Stimulated activated CD8-positive, alpha-beta memory T cell treated with anti-CD3 and anti-CD28 coated beads, Interleukin-4, amount 100 ng/mL, for 24 hours (primary cell): Measurements from ENCODE around the gene SMARCA2.

Experiments used
- DNase-seq: peaks from one replicate; pipeline ENCODE4 v3.0.0-alpha.2; 2020; ENCODE audit warnings: low read depth

The SMARCA2 gene

DNA sequence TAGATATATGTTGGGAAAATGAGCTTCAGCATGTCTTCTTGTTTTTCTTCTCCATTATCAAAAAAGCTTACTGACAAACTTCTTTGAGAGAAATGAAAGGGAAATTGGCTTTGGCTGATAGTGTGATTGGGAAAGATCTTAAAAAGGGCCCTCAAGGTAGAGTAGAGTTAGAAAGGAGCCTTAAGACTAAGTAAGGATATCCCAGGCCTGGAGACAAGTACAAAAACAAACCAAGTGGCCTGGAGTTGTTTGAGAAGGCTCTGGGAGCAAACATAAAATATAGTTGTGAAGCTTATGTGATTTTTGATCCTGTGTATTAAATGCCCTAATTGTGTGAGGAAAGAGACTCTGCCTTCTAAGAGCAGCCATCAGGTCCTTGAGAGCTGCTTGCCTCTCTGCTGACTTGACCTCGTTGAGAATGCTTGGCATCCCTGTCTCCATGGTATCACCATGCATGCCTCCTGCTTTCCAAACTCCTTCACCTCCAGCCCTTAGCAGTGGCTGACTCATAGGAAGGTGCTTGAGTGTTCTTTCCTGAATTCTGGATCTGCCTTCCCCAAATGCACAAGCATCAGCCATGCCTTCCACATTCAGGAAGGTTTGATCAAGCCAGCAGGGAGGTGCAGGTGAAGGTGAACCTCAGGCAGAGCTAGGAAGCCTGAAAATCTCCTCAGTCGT is 78.9 kb downstream of the SMARCA2 start:
- no peak for DNase-seq

DNA sequence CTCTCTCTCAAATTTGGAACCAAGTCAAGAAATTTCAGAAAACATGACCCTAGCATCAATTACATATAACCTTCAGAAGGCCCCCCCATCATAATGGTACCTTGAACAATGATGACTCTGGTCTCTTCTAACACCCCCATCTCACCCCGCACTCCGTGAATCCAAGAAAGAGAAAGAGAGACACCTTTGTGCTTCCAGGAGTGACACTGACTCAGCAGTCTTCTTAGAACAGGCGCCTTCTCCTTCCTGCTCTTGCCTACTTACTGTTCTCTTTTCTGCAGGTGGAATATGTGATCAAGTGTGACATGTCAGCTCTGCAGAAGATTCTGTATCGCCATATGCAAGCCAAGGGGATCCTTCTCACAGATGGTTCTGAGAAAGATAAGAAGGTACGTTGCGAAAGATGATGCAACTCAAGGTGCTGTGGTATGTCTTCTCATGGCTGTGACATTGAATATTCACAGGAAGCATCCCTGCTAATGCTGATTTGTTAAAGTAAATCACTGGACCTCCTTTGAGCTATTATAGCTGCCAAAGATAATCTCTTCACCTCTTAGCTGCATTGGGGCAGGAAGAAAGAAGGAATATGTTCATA is 81.3 kb downstream of the SMARCA2 start:
- no peak for DNase-seq

GRCh38 chr9:2106666-2107065 is 91.5 kb downstream of the SMARCA2 start:
- no peak for DNase-seq

- no peak for DNase-seq
These were observed 92.8 kb downstream of the SMARCA2 start for GRCh38 chr9:2107906-2108451.

DNA sequence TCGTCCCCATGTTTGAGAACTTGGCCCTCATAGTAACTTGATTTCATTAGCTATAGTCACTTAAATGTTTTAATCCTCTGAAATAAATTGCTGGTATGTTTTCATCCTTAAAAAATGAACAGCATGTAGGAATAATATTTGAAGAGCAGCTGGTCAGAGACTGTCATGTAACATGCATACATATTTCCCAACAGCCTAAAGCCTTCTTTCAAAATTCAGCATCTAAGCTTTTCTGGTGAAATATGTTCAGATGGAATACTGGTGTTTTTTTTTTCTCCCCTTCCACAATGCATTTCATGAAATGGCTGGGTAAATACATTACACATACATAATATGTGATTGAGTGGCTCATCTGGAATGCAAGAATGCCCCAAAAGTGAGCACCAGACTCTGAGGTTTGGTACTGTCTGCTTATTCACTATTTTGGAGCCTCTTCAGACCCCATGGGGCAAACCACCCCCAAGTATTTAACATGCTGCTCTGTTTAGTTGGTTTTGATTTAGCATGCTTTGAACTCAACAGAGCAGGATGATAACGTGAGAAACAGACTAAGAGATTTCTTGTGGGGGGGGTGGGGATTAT is 94.0 kb downstream of the SMARCA2 start:
- no peak for DNase-seq

DNA sequence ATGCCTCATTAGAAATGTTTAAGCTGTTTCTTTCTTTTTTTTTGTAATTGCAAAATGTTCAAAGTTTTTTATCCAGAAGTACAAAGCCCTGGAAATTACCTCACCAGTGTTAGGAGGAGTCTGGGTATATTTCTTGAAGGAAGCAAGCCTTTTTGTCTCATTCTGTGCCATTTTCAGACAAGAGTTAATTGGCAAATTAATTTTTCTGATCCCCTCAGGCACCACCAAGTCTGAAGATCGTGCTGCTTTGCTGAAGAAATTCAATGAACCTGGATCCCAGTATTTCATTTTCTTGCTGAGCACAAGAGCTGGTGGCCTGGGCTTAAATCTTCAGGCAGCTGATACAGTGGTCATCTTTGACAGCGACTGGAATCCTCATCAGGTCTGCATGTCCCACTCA is 94.9 kb downstream of the SMARCA2 start:
- no peak for DNase-seq

DNA sequence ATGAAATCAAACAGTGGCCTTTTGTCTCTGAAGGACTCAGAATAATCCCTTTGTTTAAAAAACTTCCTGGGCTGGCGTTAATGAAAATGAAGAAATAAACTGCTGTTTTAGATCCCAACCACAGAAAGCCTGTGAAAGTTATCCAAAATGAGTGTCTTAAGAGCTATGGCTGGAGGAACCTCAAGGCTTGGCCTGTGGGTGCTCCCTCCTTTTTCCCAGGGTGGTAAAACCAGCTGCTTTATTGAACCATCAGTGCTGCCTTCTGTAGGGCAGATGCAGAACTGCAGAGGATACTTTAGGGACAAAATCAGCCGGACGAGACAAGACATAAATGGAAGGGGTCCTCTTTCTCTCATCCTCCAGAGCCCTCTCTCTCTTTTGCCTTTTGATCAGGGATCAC is 100.9 kb downstream of the SMARCA2 start:
- DNase-seq, result no peak

GRCh38 chr9:2117527-2117926 is 102.4 kb downstream of the SMARCA2 start:
- DNase-seq, result no peak

- DNase-seq, result no peak
These were observed 104.4 kb downstream of the SMARCA2 start for GRCh38 chr9:2119566-2119965.

GRCh38 chr9:2120926-2121689 is 106.0 kb downstream of the SMARCA2 start:
- no peak for DNase-seq

DNA sequence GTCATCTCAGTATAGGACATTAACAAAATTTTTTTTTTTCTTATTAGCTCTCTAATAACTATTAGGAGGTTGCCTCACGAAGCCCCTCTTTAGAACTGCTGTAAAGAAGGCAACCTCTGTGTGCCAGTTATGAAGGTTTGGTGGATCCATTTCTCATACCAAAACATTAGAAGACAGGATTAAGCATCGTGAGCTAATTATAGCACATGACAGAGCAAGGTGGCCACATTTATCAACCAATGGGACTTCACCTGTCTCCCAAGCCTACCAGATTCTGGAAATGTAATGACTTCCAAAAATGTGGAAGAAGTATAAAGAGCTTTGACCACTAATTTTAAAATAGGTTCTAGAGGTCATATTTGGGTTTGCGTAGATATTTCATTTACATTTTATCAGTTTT is 107.2 kb downstream of the SMARCA2 start:
- no peak for DNase-seq

DNA sequence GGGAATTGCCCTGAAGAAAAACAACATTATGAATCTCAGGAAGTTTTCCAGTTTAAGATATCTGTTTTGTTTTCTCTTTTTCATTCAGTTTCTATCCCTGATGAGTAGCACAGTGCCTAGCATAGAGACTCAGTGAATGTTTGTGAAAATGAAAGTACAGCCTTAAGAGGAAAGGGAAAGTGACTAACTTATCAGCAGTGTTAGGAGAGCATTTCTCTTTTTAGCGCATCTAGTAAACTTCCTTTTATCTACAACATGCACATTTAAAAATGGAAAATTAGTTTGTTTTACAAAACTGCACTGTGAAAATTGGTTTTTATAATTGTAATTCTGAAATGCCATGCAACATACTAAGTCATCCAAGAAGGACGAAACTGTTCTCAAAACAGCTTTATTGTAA is 110.8 kb downstream of the SMARCA2 start:
- DNase-seq, result no peak

- no peak for DNase-seq
These were observed 111.2 kb downstream of the SMARCA2 start for GRCh38 chr9:2126331-2126803.

DNA sequence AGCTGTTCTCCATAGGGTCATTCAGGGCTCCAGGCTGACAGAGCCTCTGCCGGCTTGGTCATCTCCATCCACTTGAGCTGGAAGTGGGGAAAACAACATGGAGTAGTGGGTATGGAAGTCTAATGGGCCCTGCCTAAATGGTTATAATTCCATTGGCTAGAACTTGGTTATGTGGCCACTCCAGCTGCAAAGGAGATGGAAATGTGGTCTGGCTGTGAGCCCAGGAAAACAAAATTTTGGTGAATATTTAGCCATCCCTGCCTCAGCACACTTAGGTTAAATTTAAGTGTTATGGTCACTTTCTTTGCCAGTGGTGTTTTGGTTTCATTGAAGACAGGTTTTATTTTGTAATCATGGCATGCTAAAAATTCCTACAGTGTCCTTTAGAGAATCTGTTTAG is 112.3 kb downstream of the SMARCA2 start:
- DNase-seq, result no peak

DNA sequence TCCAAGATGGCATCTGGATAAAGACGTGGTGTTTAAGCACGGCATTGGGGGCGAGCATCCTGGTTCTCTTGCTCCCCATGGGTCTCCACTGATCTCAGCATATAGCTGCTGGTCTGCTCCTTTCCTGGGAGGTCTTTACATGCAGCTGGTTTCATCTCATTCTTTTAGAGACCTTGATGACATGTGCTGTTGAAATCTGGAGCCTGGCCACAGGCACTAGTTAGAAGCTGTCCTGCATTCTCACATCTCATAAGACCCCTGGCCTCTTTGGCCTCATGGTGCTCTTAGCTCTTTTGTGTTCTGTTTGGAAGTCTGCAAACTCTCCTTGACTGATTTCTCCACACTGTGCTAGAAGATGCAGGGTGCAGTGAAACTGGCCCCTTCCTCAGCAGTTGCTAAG is 113.0 kb downstream of the SMARCA2 start:
- no peak for DNase-seq

DNA sequence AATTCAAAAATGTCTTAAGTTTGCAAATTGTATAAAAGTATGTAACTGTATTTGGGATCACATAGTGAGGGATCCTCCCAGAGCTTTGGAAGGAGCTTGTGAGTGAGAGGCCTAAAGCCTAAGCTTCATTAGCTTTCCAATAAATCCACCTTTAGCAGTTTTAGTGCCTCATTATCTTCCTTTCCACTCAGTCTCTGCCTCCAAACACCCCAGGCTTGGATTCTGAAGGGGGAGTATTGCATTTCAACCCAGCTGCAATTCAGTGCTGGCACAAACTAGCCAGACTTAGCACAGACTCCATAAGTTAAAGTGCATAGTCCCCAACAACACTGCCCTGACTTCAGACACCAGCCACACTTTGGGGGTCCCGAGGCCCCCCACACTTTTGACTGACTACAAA is 113.5 kb downstream of the SMARCA2 start:
- DNase-seq, result no peak

DNA sequence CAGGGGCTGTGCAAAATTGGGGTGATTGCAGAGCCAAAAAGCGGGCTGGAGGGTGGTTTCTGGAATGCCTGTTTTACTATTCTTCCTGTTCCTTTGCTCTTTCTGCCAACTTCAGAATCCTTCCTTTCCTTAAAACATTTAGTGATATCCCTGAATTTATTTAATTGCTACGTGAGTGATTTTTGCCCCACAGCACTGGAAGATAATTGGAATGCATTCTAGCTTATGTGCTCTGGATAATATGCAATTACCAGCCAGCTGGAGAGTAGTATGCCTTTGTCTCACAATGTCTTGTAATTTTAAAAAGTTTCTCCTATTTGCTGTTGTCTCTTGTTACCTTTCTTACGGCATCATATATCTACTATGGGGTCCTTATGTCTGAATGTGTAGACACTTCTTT is 115.8 kb downstream of the SMARCA2 start:
- DNase-seq, result no peak

GRCh38 chr9:2132484-2133082 is 117.4 kb downstream of the SMARCA2 start:
- DNase-seq, result no peak

DNA sequence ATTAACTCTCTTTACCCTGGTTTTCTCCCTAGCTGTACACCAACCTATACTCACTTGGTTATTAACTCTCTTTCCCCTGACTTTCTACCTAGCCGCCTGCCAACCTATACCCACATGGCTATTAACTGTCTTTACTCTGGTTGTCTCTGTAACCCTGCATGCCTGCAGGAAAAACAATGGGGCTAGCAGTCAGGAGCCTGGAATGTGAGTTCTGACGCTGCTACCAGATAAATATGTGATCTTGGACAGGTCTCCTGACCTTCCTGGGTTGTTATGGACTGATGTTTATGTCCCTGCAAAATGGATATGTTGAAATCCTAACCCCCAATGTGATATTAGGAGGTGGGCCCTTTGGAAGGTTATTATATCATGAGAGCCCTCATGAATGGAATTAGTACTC is 119.2 kb downstream of the SMARCA2 start:
- DNase-seq, result no peak

DNA sequence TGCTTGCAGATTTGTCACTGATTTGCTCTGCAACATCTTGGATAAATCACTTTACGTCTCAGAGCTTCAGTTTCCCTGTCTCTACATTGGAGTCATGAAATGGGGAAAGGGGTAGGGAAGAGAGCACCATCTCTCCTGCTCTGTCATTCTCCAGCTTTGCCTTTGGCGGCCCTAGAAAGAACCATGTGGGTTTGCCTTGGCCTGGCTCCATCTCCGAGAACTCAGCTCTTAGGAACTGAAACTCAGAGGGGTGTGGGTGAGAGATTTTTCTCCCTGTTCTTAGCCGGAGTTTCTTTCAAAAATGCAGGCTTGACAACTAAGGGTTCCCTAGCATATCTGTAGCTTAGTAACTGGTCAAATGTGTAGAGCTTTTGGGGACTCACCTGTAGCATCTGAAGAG is 123.5 kb downstream of the SMARCA2 start:
- no peak for DNase-seq

- DNase-seq, result no peak
These were observed 125.6 kb downstream of the SMARCA2 start for GRCh38 chr9:2140600-2141223.

GRCh38 chr9:2142212-2142611 is 127.1 kb downstream of the SMARCA2 start:
- DNase-seq, result no peak
